PFSK-1 (cell line): ENCODE results near the gene POU6F2.

Experiments
- POLR2AphosphoS5 ChIP-seq: IDR thresholded peaks from 2 replicates; pipeline ENCODE4 v1.6.1; 2012; ENCODE audit warnings: low read depth, mild to moderate bottlenecking, control low read depth, low read length, moderate library complexity
- SIN3A ChIP-seq: IDR thresholded peaks from 2 replicates; pipeline ENCODE4 v1.6.1; 2012; ENCODE audit warnings: mild to moderate bottlenecking, low read length, moderate library complexity, borderline replicate concordance; ENCODE audit not compliant: insufficient read depth
- TAF1 ChIP-seq: IDR thresholded peaks from 2 replicates; pipeline ENCODE4 v1.6.1; 2012; ENCODE audit warnings: low read length, control low read depth, borderline replicate concordance; ENCODE audit not compliant: insufficient read depth
- TF ChIP-seq, protein P1 (sequence below), 2 experiments: IDR thresholded peaks; 2 replicates each; pipeline versions ENCODE4 v1.6.1 to v1.8.0; 2011 to 2012; ENCODE audit warnings: low read depth in 2 of 2, low read length in 2 of 2, control low read depth in 1 of 2, inconsistent platforms in 1 of 2, mild to moderate bottlenecking in 1 of 2, moderate library complexity in 1 of 2; ENCODE audit not compliant: insufficient read depth in 1 of 2

- TF ChIP-seq POLR2AphosphoS5: no peak
- no peak for TF ChIP-seq TAF1
- TF ChIP-seq, protein P1, sequence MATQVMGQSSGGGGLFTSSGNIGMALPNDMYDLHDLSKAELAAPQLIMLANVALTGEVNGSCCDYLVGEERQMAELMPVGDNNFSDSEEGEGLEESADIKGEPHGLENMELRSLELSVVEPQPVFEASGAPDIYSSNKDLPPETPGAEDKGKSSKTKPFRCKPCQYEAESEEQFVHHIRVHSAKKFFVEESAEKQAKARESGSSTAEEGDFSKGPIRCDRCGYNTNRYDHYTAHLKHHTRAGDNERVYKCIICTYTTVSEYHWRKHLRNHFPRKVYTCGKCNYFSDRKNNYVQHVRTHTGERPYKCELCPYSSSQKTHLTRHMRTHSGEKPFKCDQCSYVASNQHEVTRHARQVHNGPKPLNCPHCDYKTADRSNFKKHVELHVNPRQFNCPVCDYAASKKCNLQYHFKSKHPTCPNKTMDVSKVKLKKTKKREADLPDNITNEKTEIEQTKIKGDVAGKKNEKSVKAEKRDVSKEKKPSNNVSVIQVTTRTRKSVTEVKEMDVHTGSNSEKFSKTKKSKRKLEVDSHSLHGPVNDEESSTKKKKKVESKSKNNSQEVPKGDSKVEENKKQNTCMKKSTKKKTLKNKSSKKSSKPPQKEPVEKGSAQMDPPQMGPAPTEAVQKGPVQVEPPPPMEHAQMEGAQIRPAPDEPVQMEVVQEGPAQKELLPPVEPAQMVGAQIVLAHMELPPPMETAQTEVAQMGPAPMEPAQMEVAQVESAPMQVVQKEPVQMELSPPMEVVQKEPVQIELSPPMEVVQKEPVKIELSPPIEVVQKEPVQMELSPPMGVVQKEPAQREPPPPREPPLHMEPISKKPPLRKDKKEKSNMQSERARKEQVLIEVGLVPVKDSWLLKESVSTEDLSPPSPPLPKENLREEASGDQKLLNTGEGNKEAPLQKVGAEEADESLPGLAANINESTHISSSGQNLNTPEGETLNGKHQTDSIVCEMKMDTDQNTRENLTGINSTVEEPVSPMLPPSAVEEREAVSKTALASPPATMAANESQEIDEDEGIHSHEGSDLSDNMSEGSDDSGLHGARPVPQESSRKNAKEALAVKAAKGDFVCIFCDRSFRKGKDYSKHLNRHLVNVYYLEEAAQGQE (IDR thresholded peaks at IDR 0.05; ENCODE audit: insufficient read depth in 1 of 2, low read depth in 2 of 2, low read length in 2 of 2): no peak
- TF ChIP-seq SIN3A: no peak
Measured at GRCh38 chr7:39085189-39085588, 107.5 kb downstream of the POU6F2 start.
